ENCODE data around the gene CREG2.

DNA sequence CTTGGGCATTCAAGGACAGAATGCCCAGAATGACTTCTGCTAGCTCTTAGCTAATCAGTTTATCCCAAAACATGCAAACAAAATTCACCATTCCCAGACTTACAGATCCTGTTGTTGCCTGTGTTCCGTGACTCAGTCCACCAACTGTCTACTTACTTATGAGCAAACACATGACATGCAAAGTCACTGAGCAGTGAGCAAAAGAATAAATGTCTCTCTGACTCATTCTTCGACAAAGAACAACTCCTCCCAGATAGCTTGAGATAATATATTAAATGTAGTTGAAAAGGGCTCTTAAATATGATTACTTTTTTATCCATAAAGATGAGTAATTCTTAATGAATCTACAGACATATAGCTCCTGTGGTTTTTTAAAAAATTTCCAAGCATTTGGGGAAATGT is 9.0 kb upstream of the CREG2 start:
- TF ChIP-seq POLR2AphosphoS5 (IDR thresholded peaks at IDR 0.05): no peak
- TF ChIP-seq, protein P1, sequence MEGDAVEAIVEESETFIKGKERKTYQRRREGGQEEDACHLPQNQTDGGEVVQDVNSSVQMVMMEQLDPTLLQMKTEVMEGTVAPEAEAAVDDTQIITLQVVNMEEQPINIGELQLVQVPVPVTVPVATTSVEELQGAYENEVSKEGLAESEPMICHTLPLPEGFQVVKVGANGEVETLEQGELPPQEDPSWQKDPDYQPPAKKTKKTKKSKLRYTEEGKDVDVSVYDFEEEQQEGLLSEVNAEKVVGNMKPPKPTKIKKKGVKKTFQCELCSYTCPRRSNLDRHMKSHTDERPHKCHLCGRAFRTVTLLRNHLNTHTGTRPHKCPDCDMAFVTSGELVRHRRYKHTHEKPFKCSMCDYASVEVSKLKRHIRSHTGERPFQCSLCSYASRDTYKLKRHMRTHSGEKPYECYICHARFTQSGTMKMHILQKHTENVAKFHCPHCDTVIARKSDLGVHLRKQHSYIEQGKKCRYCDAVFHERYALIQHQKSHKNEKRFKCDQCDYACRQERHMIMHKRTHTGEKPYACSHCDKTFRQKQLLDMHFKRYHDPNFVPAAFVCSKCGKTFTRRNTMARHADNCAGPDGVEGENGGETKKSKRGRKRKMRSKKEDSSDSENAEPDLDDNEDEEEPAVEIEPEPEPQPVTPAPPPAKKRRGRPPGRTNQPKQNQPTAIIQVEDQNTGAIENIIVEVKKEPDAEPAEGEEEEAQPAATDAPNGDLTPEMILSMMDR (IDR thresholded peaks at IDR 0.05): no peak

Measured in transverse colon (tissue), 4 donors.